Measurements from ENCODE around the gene PLCB1. TPM values are rescaled to one million over a fixed set of nuclear protein-coding genes. Genes with fewer than 3 reads are reported as not detected.

Gene PLCB1
- total and polyA plus RNA-seq, 2 donors, result 16.8 to 147 TPM

- H3K36me3 ChIP-seq (ENCODE audit: insufficient read depth), result no peaks in the 10 kb centered on the region
- no peaks in the 10 kb centered on the region for H3K4me1 ChIP-seq (ENCODE audit: insufficient read depth)
- H3K4me3 ChIP-seq (ENCODE audit: low read depth, low read length), result no peak overlapping the region
- no peak for DNase-seq (ENCODE audit: extremely low spot score)
- 65% methylated on average over 5 of the region's 5 CpGs for WGBS
- no peak overlapping the region for H3K27ac ChIP-seq (ENCODE audit: low read depth)
These were observed 402.5 kb downstream of the PLCB1 start for GRCh38 chr20:8534368-8535160.

- Histone ChIP-seq H3K4me1 (ENCODE audit: insufficient read depth) (no peaks in the 10 kb centered on the region), H3K4me3 (ENCODE audit: low read depth, low read length) (no peak overlapping the region), H3K27ac (ENCODE audit: low read depth) (no peak overlapping the region), H3K36me3 (ENCODE audit: insufficient read depth) (no peaks in the 10 kb centered on the region)
- 92% methylated on average over 3 of the region's 3 CpGs for WGBS
- no peak for DNase-seq (ENCODE audit: extremely low spot score)
These were observed 403.6 kb downstream of the PLCB1 start for GRCh38 chr20:8535403-8536261.

GRCh38 chr20:8536262-8536618 is 404.2 kb downstream of the PLCB1 start:
- H3K4me1 ChIP-seq (ENCODE audit: insufficient read depth), result no peaks in the 10 kb centered on the region
- H3K36me3 ChIP-seq (ENCODE audit: insufficient read depth), result no peaks in the 10 kb centered on the region
- H3K4me3 ChIP-seq (ENCODE audit: low read depth, low read length), result no peak overlapping the region
- DNase-seq (ENCODE audit: extremely low spot score), result no peak
- WGBS, result 84% methylated on average over 5 of the region's 5 CpGs
- H3K27ac ChIP-seq (ENCODE audit: low read depth), result no peak overlapping the region

- Histone ChIP-seq H3K4me1 (ENCODE audit: insufficient read depth) (no peaks in the 10 kb centered on the region), H3K4me3 (ENCODE audit: low read depth, low read length) (no peak overlapping the region), H3K36me3 (ENCODE audit: insufficient read depth) (no peaks in the 10 kb centered on the region), H3K27ac (ENCODE audit: low read depth) (no peak overlapping the region)
- DNase-seq (ENCODE audit: extremely low spot score), result no peak
These were observed 408.4 kb downstream of the PLCB1 start for GRCh38 chr20:8540466-8540865.

- 92% methylated on average over 9 of the region's 9 CpGs for WGBS
These were observed 410.0 kb downstream of the PLCB1 start for GRCh38 chr20:8542110-8542486.

GRCh38 chr20:8545212-8545611 is 413.1 kb downstream of the PLCB1 start:
- DNase-seq (ENCODE audit: extremely low spot score), result no peak
- H3K4me1 ChIP-seq (ENCODE audit: insufficient read depth), result no peaks in the 10 kb centered on the region
- no peak overlapping the region for H3K4me3 ChIP-seq (ENCODE audit: low read depth, low read length)
- H3K27ac ChIP-seq (ENCODE audit: low read depth), result no peak overlapping the region
- no peaks in the 10 kb centered on the region for H3K36me3 ChIP-seq (ENCODE audit: insufficient read depth)
- WGBS, result 96% methylated on average over 3 of the region's 3 CpGs

More at GRCh38 chr20:8542110-8542486, 410.0 kb downstream of the PLCB1 start:
- Histone ChIP-seq H3K4me3 (ENCODE audit: low read depth, low read length) (no peak overlapping the region), H3K4me1 (ENCODE audit: insufficient read depth) (no peaks in the 10 kb centered on the region), H3K36me3 (ENCODE audit: insufficient read depth) (no peaks in the 10 kb centered on the region), H3K27ac (ENCODE audit: low read depth) (no peak overlapping the region)
- no peak for DNase-seq (ENCODE audit: extremely low spot score)

- H3K36me3 ChIP-seq (ENCODE audit: insufficient read depth), result no peaks in the 10 kb centered on the region
- DNase-seq (ENCODE audit: extremely low spot score), result no peak
- no peaks in the 10 kb centered on the region for H3K4me1 ChIP-seq (ENCODE audit: insufficient read depth)
- H3K27ac ChIP-seq (ENCODE audit: low read depth), result no peak overlapping the region
- 61% methylated on average over 6 of the region's 6 CpGs for WGBS
- no peak overlapping the region for H3K4me3 ChIP-seq (ENCODE audit: low read depth, low read length)
These were observed 415.1 kb downstream of the PLCB1 start for GRCh38 chr20:8547035-8547650.

- WGBS, result 96% methylated on average over 1 of the region's 1 CpG
- Histone ChIP-seq H3K27ac (ENCODE audit: low read depth) (no peak overlapping the region), H3K4me1 (ENCODE audit: insufficient read depth) (no peaks in the 10 kb centered on the region), H3K36me3 (ENCODE audit: insufficient read depth) (no peaks in the 10 kb centered on the region), H3K4me3 (ENCODE audit: low read depth, low read length) (no peak overlapping the region)
- DNase-seq (ENCODE audit: extremely low spot score), result no peak
These were observed 416.0 kb downstream of the PLCB1 start for GRCh38 chr20:8547968-8548588.

GRCh38 chr20:8549192-8549591 is 417.1 kb downstream of the PLCB1 start:
- no peak overlapping the region for H3K4me3 ChIP-seq (ENCODE audit: low read depth, low read length)
- H3K36me3 ChIP-seq (ENCODE audit: insufficient read depth), result no peaks in the 10 kb centered on the region
- DNase-seq (ENCODE audit: extremely low spot score), result no peak
- H3K4me1 ChIP-seq (ENCODE audit: insufficient read depth), result no peaks in the 10 kb centered on the region
- H3K27ac ChIP-seq (ENCODE audit: low read depth), result no peak overlapping the region
- 96% methylated on average over 3 of the region's 3 CpGs for WGBS

- H3K27ac ChIP-seq (ENCODE audit: low read depth), result no peak overlapping the region
- WGBS, result 95% methylated on average over 1 of the region's 1 CpG
These were observed 425.6 kb downstream of the PLCB1 start for GRCh38 chr20:8557711-8558110.

GRCh38 chr20:8562356-8562755 is 430.3 kb downstream of the PLCB1 start:
- DNase-seq (ENCODE audit: extremely low spot score), result no peak
- no peaks in the 10 kb centered on the region for H3K36me3 ChIP-seq (ENCODE audit: insufficient read depth)
- H3K27ac ChIP-seq (ENCODE audit: low read depth), result no peak overlapping the region
- no peak overlapping the region for H3K4me3 ChIP-seq (ENCODE audit: low read depth, low read length)
- 91% methylated on average over 3 of the region's 3 CpGs for WGBS
- no peaks in the 10 kb centered on the region for H3K4me1 ChIP-seq (ENCODE audit: insufficient read depth)

More at GRCh38 chr20:8557711-8558110, 425.6 kb downstream of the PLCB1 start:
- Histone ChIP-seq H3K4me3 (ENCODE audit: low read depth, low read length) (no peak overlapping the region), H3K36me3 (ENCODE audit: insufficient read depth) (no peaks in the 10 kb centered on the region), H3K4me1 (ENCODE audit: insufficient read depth) (no peaks in the 10 kb centered on the region)
- no peak for DNase-seq (ENCODE audit: extremely low spot score)

- DNase-seq (ENCODE audit: extremely low spot score), result no peak
These were observed 436.0 kb downstream of the PLCB1 start for GRCh38 chr20:8568075-8568474.

GRCh38 chr20:8569766-8570165 is 437.7 kb downstream of the PLCB1 start:
- Histone ChIP-seq H3K4me1 (ENCODE audit: insufficient read depth) (no peaks in the 10 kb centered on the region), H3K27ac (ENCODE audit: low read depth) (no peak overlapping the region), H3K36me3 (ENCODE audit: insufficient read depth) (no peaks in the 10 kb centered on the region), H3K4me3 (ENCODE audit: low read depth, low read length) (no peak overlapping the region)
- DNase-seq (ENCODE audit: extremely low spot score), result no peak

More at GRCh38 chr20:8568075-8568474, 436.0 kb downstream of the PLCB1 start:
- Histone ChIP-seq H3K4me1 (ENCODE audit: insufficient read depth) (no peaks in the 10 kb centered on the region), H3K36me3 (ENCODE audit: insufficient read depth) (no peaks in the 10 kb centered on the region), H3K27ac (ENCODE audit: low read depth) (no peak overlapping the region), H3K4me3 (ENCODE audit: low read depth, low read length) (no peak overlapping the region)
- WGBS, result 88% methylated on average over 2 of the region's 2 CpGs
